Effector memory CD8-positive, alpha-beta T cell (primary cell): Measurements from ENCODE around the gene OR10R2.

Experiments used
- ATAC-seq: fragments of 150-1000 bp; cut with Tn5 transposase; replicated peaks from 2 replicates; pipeline ENCODE4 v1.10.0; 2021; ENCODE audit warnings: mild to moderate bottlenecking, moderate library complexity
- DNase-seq, 3 experiments: peaks; one replicate each; pipeline ENCODE4 v3.0.0; 2021
- H3K27ac Mint-ChIP-seq, 2 donors: one replicate each; pipeline ENCODE4 v1.8.0; 2022; ENCODE audit warnings: mild to moderate bottlenecking in 2 of 2, mixed read lengths in 2 of 2, moderate library complexity in 2 of 2
- H3K27me3 Mint-ChIP-seq, 2 donors: one replicate each; pipeline ENCODE4 v1.8.0; 2022; ENCODE audit warnings: mixed read lengths in 2 of 2
- H3K36me3 Mint-ChIP-seq: one replicate; pipeline ENCODE4 v1.8.0; 2022; ENCODE audit warnings: mild to moderate bottlenecking, moderate library complexity, mixed read lengths; ENCODE audit not compliant: insufficient read depth
- H3K4me1 Mint-ChIP-seq, 2 donors: one replicate each; pipeline ENCODE4 v1.8.0; 2022; ENCODE audit warnings: low read depth in 2 of 2, mixed read lengths in 2 of 2
- H3K4me3 Mint-ChIP-seq, 2 donors: one replicate each; pipeline ENCODE4 v1.8.0; 2022; ENCODE audit warnings: mild to moderate bottlenecking in 2 of 2, mixed read lengths in 2 of 2, moderate library complexity in 2 of 2
- H3K9me3 Mint-ChIP-seq, 2 donors: one replicate each; pipeline ENCODE4 v1.8.0; 2022; ENCODE audit warnings: mixed read lengths in 2 of 2

The OR10R2 gene

GRCh38 chr1:158496374-158496773, 24.4 kb downstream of the OR10R2 start:
- Mint-ChIP-seq H3K36me3 (no peaks in the 10 kb centered on the region), H3K4me1 (no peaks in the 10 kb centered on the region)
- ATAC-seq: no peak

GRCh38 chr1:158506369-158506987, 34.5 kb downstream of the OR10R2 start:
- ATAC-seq (peak; percentile 48), DNase-seq (peak; percentile 14 to 45 (median 35))
- Mint-ChIP-seq H3K27ac (no peak overlapping the region), H3K4me3 (no peak overlapping the region), H3K27me3 (peaks cover 62 to 64% of the 10 kb centered on the region in 2 donors), H3K9me3 (no peaks in the 10 kb centered on the region), H3K36me3 (no peaks in the 10 kb centered on the region), H3K4me1 (no peaks in the 10 kb centered on the region)

More at GRCh38 chr1:158496374-158496773, 24.4 kb downstream of the OR10R2 start:
- Mint-ChIP-seq H3K4me3 (no peak overlapping the region), H3K9me3 (no peaks in the 10 kb centered on the region), H3K27me3 (peaks cover 22 to 34% of the 10 kb centered on the region in 2 donors), H3K27ac (no peak overlapping the region)
- no peak for DNase-seq

DNA sequence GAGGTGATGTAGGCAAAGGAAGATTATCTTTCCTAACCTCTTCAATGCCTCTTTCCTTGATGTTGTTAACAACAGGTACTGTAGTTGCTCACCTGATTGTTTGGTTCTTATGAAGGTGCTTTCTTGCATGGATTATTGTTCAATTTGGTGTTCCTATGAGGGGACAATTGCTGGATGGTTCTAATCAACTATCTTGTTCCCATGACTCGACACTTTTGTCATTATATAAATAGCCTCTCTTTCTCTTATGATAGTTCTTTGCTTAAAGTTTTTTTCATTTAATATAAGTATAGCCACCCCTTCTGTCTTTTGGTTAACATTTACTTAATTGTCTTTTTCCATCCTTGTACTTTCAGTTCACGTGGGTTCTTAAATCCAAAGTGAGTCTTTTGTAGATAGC, 35.5 kb downstream of the OR10R2 start:
- no peak overlapping the region for H3K27ac Mint-ChIP-seq
- no peak for DNase-seq

DNA sequence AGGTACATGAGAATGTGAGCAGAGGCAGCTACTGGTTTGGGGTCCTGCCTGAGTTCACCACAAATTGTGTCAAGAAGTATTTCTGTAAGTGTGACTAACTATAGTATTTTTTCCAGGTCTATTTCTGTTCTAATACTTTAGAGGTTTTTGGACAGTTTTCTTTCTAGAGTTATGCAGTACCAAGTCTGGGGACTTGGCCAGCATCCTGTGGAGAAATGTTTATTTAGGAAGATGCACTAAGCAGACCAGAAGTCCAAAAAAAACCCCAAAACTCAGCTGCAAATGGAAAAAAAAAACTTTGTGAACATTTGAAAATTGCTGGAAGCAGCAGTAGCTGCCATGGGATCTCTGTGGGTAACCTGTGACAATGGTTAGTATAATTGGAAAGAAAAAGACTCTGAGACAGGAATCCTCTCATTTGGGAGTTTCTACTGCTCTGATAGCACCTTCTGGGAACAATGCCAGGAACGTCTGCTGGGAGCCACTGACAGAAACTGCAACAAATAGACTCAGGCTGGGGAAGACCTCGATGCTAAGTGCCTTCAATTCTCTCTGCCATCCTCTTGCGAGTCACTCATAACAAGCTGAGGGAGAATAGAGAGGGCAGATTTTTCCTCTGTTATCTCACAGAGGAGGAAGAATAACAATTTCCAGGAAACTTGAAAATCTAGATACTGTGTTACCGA, 37.6 kb downstream of the OR10R2 start:
- Mint-ChIP-seq H3K9me3 (peaks cover 0 to 2% of the 10 kb centered on the region in 2 donors), H3K27me3 (peaks cover 56 to 65% of the 10 kb centered on the region in 2 donors), H3K4me1 (no peaks in the 10 kb centered on the region), H3K27ac (no peak overlapping the region), H3K36me3 (no peaks in the 10 kb centered on the region), H3K4me3 (no peak overlapping the region)
- DNase-seq: no peak
- ATAC-seq: no peak

More for the DNA sequence above, 35.5 kb downstream of the OR10R2 start:
- H3K36me3 Mint-ChIP-seq: no peaks in the 10 kb centered on the region
- no peaks in the 10 kb centered on the region for H3K9me3 Mint-ChIP-seq
- H3K27me3 Mint-ChIP-seq: peaks cover 59 to 66% of the 10 kb centered on the region in 2 donors
- no peaks in the 10 kb centered on the region for H3K4me1 Mint-ChIP-seq
- no peak overlapping the region for H3K4me3 Mint-ChIP-seq
- no peak for ATAC-seq

DNA sequence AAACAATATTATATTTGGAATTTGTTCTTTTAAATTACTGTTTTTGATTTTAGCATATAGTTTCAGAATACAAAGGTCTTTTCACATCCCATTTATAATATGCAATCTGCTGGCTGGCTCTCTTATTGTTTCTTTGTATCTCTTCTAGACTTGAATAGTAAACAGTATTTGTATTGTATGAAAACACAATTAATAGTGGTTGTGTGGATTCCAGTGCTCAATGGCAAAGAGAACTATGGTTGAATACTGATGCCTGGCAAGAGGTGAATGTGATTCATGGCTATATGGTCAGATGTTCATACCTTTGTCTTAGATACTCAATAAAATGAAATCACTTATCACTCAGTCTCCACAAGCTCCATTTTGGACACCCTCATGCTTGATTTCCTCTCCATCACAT, 44.9 kb downstream of the OR10R2 start:
- H3K4me1 Mint-ChIP-seq: no peaks in the 10 kb centered on the region
- H3K4me3 Mint-ChIP-seq: no peak overlapping the region
- H3K36me3 Mint-ChIP-seq: peaks cover 7% of the 10 kb centered on the region
- H3K9me3 Mint-ChIP-seq: peaks cover 0 to 2% of the 10 kb centered on the region in 2 donors
- ATAC-seq (no peak), DNase-seq (no peak)
- no peak overlapping the region for H3K27ac Mint-ChIP-seq
- peaks cover 56 to 66% of the 10 kb centered on the region in 2 donors for H3K27me3 Mint-ChIP-seq

- ATAC-seq (no peak), DNase-seq (no peak)
- no peaks in the 10 kb centered on the region for H3K4me1 Mint-ChIP-seq
- no peak overlapping the region for H3K4me3 Mint-ChIP-seq
- peaks cover 7% of the 10 kb centered on the region for H3K36me3 Mint-ChIP-seq
- H3K27me3 Mint-ChIP-seq: peaks cover 48 to 68% of the 10 kb centered on the region in 2 donors
- no peak overlapping the region for H3K27ac Mint-ChIP-seq
- no peaks in the 10 kb centered on the region for H3K9me3 Mint-ChIP-seq
These were observed 48.0 kb downstream of the OR10R2 start for GRCh38 chr1:158520021-158520420.

DNA sequence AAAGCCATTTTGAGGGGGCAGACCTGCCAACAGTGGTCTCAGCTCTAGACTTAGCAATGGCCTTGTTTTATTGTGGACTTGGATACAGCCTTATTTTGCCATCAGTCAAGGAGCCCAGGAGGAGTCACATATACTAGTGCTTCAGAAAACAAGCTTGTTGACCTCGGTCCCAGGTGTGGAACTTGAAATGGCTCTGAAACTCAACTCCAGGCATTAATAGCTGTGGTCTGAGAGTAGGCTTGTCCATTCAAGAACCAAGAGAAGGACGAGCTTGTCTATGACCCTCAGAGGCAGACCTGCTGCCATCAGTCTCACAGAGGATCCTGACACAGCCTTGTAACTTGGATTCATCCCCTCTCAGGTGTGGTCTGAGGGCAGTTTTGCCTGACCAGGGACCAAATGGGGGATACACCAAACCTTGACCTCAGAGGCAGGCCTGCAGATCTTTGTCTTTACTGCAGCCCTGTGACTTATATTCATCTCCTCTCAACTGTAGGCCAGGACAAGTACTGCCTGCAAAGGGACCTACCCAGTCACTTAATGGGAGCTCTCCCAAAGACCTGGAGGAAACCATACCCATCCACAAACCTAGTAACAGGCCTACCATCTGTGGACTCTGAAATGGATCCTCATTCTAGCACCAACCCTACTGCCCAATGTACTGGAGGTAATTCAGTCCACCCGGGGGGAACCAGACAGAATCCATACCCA, 49.1 kb downstream of the OR10R2 start:
- Mint-ChIP-seq H3K36me3 (peaks cover 7% of the 10 kb centered on the region), H3K27ac (no peak overlapping the region), H3K4me1 (no peaks in the 10 kb centered on the region), H3K9me3 (no peaks in the 10 kb centered on the region), H3K4me3 (no peak overlapping the region), H3K27me3 (peaks cover 38 to 58% of the 10 kb centered on the region in 2 donors)
- DNase-seq (no peak), ATAC-seq (no peak)

GRCh38 chr1:158521666-158522058, 49.6 kb downstream of the OR10R2 start:
- H3K9me3 Mint-ChIP-seq: peaks cover 0 to 2% of the 10 kb centered on the region in 2 donors

GRCh38 chr1:158527190-158527815, 55.3 kb downstream of the OR10R2 start:
- H3K4me1 Mint-ChIP-seq: no peaks in the 10 kb centered on the region
- no peak for DNase-seq
- ATAC-seq: peak; percentile 45
- peaks cover 0 to 5% of the 10 kb centered on the region in 2 donors for H3K9me3 Mint-ChIP-seq
- peaks cover 47 to 66% of the 10 kb centered on the region in 2 donors for H3K27me3 Mint-ChIP-seq
- no peaks in the 10 kb centered on the region for H3K36me3 Mint-ChIP-seq
- H3K27ac Mint-ChIP-seq: no peak overlapping the region
- H3K4me3 Mint-ChIP-seq: no peak overlapping the region

More at GRCh38 chr1:158521666-158522058, 49.6 kb downstream of the OR10R2 start:
- Mint-ChIP-seq H3K27ac (no peak overlapping the region), H3K36me3 (peaks cover 7% of the 10 kb centered on the region), H3K27me3 (peaks cover 34 to 60% of the 10 kb centered on the region in 2 donors), H3K4me1 (no peaks in the 10 kb centered on the region), H3K4me3 (no peak overlapping the region)
- ATAC-seq (no peak), DNase-seq (no peak)
